Measurements from ENCODE around the gene POU3F1.

Gene POU3F1

GRCh38 chr1:38046333-38046883 is at the start of gene POU3F1:
Gene POU3F1 (minus strand): TSS chr1:38046793. CDS start chr1:38046743, 50 bp downstream.
- peak in 2 of 6 experiments; percentile 21 to 48 for DNase-seq

DNA sequence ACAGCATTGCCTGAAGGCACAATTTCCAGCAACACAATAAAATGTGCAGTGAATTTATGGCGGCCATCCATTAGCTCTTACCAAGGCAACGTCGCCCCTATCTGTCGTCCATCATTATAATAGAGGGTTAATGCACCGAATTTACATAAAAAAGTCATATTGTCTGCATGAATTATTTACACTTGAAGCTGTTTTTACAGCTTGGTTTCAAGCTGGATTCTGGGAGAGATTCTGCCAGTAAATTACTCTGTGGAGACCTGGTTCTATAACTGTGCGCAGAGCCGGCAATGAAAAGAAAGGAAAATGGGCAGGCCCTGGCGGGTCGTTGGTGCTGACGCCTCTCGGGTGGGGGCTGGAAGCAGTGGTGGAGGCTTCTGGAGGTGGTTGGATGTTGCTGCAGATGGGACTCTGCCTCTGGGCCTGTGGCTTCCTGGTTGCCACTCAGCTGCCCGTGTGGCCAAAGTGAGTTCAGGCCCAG is 48.9 kb upstream of the POU3F1 start:
- DNase-seq = no peak

DNA sequence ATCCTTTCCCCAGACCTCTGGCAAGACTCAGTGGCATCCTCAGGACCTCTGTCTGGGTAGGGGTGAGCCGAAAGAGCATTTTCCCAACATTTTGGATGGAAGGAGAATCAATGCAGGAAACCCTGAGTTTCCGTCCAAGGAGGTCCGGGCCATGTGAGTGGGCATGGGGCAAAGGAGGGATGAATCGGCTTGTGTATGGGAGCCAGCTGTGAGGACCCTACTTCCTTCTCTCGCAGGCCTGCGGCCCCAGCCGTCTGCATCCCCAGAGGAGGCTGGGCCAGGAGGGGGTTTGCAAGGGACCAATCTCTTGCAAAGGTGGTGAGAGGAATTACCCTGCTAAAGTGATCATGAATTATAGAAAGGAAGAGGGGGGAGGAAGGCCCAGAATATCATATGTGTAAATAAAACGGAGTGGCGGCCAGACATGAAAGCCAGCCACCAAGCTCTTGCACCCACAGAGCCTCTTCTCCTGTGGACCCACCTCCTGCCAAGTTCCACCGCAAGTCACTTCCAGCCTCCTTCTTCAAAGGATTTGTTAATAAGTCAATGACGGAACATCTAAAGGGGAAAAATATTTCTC is 48.2 kb upstream of the POU3F1 start:
- no peak for DNase-seq

DNA sequence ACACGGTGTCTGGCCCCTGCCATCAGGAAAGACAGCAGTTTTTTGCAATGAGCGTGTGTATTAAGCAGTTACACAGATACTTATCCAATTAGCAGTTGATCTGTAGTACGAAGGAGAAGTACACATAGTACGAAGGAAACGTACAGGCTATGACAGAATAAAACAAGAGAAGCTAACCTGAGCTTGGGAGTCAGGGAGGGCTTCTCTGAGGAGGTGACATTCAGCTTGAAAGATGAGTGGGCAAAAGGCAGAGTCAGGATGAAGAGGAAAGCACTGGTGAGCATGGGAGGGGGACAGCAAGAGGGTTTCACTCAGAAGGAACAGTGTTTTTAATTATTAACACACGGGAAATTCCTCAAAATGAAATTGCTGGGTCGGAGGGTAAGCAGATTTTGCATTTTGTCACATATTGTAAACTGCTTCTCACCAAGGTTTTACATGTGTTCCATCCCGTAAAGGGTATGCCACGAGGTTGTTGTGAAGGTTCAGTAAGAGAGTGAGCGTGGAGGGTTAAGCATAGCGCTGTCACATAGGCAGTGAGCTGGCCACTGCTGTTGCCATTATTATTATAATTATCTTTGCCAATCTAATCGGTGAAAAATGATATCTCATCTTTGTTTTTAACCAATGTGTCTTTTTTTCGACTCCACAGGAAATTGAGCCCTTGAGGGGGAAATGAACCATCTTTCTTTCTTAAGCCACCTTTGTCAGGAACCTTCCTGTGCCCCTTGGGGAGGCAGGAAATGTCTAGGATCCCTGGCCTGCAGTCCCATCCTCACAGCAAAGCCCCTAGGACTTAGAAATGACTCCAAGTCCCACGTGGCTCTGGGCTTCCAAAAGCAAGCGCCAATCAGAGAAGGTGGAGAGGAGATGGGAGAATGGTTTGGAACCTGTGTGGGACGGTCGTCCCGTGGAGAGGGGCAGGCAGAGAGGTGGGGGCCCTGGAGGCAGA is 47.3 kb upstream of the POU3F1 start:
- no peak for DNase-seq

DNA sequence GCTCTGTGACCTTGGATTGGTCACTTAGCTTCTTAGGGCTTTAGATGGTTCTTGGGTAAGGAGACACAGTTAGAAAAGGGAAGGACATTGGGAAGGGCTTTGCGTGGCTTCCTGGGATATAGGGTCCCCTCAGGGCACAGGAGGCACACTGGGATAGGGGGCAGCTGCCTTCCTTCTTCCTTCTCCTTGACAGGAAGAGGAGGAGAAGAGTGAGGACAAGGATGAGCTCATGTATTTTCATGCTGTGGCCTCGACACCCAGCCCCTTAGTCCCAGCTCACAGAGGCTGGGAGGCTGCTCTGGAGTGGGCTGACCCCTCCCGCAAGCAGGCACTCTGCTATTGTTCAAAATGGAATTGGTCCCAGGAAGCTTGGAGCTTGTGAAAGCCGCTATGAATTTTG is 45.7 kb upstream of the POU3F1 start:
- DNase-seq = no peak

GRCh38 chr1:38090796-38091195 is 44.2 kb upstream of the POU3F1 start:
- DNase-seq = no peak

GRCh38 chr1:38089712-38090360 is 43.2 kb upstream of the POU3F1 start:
- no peak for DNase-seq

DNA sequence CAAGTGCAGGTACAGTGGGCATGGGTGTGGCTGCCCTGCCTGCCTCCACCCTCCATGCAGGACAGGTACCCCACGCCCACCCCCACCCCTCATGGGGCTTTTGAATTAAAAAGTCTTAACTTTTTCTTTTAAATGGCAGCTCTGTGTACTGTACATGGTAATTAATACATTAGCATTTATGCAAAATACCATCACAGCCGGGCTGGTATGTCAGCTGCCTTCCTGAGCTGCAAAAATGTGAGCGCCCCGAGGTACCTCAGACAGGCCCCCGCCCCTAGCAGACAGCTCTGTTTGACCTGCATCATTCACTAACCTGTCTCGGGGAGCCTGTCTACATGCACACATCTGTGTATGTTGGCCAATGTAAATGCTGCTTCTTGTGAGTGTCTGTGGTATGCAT is 42.2 kb upstream of the POU3F1 start:
- no peak for DNase-seq

DNA sequence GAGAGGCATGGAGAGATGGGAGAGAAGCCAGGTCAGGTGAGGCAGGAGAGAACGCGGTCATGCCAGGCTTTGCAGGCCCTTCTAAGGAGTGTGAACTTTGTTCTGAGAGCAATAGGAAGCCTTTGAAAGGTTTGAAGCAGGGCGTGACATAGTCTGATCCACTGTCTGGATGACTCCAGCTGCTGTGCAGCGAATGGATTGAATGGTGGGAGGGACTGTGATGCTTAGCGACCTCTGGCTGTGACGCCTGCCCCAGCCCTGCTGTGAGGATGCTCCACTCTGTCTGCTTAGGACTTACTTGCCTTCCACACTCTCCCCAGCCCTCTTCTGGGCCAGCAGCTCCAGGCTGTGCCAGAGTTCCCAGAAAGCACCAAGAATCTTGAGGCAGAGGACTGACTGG is 41.8 kb upstream of the POU3F1 start:
- no peak for DNase-seq

DNA sequence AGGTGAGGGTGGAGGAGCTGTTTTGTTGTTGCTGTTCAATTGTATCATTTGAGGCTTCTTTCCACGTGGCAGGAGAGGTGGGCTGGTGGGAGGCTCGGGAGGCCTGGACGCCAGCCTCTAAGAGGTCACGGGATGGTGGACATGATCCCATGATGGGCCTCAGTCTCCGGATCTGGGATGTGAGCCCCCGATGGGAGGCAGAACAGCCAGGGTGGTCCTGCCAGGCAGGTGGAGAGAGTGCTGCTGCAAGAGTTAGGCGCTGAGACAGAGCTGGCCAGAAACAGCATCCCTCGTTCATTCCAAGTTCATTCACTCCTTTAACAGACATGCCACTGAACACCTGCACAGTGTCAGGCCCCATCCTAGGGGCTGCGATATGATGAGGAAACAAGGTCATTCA is 41.1 kb upstream of the POU3F1 start:
- DNase-seq = no peak

- no peak for DNase-seq
These were observed 39.2 kb upstream of the POU3F1 start for GRCh38 chr1:38085666-38086330.

GRCh38 chr1:38084700-38085099 is 38.1 kb upstream of the POU3F1 start:
- DNase-seq = no peak

- no peak for DNase-seq
These were observed 37.5 kb upstream of the POU3F1 start for GRCh38 chr1:38084113-38084512.

DNA sequence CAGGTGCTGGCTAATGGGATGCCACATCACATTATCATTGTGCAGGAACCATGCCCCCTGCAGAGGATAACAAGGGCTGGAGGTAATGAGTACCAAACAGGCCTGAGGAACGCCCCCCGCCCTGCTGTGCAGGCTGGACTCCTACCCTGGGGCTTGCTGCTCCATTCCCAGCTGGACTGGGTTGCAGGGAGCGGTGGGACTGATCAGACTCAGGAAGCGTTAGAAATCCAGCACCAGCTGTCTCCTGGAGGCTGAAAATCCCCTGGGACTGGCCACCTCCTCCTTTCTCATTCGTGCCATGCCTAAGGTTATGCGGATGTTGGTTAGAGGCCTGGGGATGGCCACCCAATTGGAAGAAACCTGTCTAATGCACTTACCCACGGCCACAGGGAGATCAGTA is 36.9 kb upstream of the POU3F1 start:
- no peak for DNase-seq

GRCh38 chr1:38082769-38083263 is 36.2 kb upstream of the POU3F1 start:
- no peak for DNase-seq

DNA sequence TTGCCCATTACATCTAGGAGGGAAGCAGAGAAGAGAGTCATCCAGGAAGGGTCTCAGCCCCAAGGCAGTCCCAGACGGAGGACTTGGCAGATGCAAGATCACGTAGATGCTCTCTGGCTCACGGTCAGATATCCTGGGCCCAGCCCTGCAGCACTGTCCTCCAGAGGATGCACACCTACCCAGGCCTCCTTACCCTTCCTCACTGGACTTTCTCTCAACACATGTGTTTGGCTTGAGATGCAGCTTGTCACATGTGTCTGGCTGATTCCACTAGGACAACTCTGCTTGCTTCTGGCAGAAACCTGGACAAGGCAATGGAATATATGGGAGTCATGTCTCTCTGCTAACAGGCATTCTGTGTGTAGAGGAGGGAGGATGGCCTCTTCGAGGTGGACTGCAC is 32.4 kb upstream of the POU3F1 start:
- DNase-seq = no peak

- DNase-seq = no peak
These were observed 31.0 kb upstream of the POU3F1 start for GRCh38 chr1:38077523-38078147.

- no peak for DNase-seq
These were observed 29.9 kb upstream of the POU3F1 start for GRCh38 chr1:38076455-38076854.

- no peak for DNase-seq
These were observed 29.4 kb upstream of the POU3F1 start for GRCh38 chr1:38076038-38076437.

- no peak for DNase-seq
These were observed 28.6 kb upstream of the POU3F1 start for GRCh38 chr1:38075191-38075590.

- no peak for DNase-seq
These were observed 27.7 kb upstream of the POU3F1 start for GRCh38 chr1:38074302-38074677.
